GM12801 (cell line): Measurements from ENCODE around the gene PIP4K2C.

Source experiments
- TF ChIP-seq, protein P1 (sequence below): IDR thresholded peaks from one replicate; pipeline ENCODE4 v1.5.1; 2011; ENCODE audit warnings: control low read depth; ENCODE audit not compliant: insufficient read length; ENCODE audit errors: extremely low read depth

PIP4K2C gene

DNA sequence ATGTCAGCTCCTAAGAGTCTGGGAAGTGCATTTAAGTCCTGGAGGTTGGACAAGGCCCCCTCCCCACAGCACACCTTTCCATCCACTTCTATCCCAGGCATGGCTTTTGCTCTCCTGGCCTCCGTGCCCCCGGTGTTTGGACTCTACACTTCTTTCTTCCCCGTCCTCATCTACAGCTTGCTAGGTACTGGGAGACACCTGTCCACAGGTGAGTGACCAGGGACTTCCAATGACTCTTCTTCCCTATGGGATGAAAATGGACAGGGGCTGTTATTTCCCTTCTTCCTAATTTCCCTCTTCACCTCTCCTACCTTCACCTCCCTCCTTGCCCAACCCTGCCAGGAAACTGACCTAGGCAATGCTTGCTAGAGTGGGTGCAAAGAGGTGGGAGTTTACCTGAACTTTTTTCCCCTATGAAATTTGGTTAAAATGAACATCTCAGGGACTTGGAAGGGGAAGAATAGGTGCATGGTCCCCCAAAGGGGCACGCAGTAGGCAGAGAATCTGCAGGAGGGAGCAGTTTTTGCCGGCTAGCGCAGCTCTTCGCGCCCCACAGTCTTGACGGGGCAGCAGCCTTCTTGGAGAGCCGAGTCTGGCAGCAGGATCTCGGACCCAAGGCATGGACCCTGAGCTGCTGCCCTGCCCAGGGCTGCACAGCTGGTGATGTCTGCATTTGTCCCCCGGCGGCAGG is 29.4 kb downstream of the PIP4K2C start:
- TF ChIP-seq, protein P1, sequence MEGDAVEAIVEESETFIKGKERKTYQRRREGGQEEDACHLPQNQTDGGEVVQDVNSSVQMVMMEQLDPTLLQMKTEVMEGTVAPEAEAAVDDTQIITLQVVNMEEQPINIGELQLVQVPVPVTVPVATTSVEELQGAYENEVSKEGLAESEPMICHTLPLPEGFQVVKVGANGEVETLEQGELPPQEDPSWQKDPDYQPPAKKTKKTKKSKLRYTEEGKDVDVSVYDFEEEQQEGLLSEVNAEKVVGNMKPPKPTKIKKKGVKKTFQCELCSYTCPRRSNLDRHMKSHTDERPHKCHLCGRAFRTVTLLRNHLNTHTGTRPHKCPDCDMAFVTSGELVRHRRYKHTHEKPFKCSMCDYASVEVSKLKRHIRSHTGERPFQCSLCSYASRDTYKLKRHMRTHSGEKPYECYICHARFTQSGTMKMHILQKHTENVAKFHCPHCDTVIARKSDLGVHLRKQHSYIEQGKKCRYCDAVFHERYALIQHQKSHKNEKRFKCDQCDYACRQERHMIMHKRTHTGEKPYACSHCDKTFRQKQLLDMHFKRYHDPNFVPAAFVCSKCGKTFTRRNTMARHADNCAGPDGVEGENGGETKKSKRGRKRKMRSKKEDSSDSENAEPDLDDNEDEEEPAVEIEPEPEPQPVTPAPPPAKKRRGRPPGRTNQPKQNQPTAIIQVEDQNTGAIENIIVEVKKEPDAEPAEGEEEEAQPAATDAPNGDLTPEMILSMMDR, result no peak

DNA sequence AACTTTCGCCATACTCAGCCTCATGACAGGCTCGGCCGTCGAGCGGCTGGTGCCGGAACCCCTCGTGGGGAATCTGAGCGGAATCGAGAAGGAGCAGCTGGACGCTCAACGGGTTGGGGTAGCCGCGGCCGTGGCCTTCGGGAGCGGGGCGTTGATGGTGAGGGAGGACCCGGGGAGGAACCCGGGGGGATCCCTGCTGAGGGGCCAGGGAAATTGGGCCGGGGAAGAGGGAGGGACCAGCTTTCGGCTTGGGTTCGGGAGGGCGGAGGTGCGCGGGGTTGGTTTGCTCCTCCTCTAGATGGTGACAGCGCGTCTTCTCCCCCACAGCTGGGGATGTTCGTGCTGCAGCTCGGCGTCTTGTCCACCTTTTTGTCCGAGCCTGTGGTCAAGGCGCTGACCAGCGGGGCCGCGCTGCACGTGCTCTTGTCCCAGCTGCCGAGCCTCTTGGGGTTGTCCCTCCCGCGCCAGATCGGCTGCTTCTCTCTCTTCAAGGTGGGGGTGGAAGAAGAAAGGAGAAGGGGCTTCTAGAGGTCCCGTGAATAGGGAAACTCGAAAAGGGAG is 30.0 kb downstream of the PIP4K2C start:
- TF ChIP-seq, protein P1, result no peak

DNA sequence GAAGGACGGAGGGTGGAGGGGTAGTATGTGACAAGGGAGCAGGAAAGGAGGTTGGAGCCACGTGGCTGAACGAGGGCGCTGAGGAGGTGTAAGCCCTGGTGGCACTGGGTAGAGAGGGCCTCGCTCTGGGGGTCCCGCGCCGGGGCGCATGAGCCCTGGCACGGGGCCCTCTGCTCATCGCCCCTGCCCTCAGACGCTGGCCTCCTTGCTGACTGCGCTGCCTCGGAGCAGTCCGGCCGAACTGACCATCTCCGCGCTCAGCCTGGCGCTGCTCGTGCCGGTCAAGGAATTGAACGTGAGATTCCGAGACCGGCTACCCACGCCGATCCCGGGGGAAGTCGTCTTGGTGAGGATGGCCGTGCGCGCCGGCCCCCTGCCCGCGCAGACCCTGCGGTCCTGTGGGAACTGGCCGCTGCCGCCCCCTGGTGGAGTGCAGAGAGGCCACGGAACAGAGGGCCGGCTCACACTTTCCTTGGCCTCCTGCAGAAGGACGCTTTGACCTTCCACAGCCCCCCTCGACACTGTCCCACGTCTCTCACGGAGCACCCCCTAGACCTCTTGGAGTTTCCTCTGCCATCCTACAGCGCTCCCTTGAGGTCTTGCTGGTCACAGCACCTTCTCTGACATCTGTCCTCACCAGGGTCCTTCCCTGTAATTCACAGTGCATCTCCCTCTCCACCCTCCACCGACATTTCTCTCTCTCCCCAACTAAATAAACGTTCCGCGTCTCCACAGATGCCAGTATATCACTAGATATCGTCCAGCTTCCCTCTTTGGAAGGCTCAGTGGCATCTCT is 30.7 kb downstream of the PIP4K2C start:
- TF ChIP-seq, protein P1, result no peak

DNA sequence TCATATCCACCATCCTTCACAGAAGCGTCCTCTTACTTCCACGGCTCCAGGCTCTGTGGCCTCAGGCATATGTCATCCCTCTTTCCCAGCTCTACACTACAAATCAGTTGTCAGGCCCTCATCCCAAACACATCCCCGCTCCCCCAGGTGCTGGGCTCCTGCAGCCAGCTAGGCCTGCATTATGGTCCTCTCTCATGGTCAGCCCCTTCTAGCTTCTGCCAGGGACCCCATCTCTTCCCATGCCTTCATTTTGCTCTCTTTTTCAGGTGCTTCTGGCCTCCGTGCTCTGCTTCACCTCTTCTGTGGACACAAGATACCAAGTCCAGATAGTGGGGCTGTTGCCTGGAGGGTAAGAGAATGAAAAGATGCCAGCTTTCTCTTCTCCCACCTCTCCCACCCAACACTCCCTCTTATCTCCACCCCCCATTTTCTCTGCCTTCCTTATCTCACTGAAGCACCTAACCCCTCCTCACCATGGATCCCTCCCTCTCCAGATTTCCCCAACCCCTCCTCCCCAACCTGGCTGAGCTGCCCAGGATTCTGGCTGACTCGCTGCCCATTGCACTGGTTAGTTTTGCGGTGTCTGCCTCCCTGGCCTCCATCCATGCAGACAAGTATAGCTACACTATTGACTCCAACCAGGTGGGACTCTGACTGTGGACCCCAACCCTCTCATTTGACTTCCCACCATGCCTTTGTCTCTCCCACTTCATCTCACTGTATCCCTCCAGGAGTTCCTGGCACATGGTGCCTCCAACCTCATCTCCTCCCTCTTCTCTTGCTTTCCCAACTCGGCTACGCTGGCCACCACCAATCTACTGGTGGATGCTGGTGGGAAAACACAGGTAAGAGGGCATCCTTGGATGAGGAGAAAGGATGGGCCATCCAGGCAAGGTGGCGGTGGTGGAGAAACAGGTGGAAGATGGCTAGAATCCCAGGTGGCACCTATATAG is 31.6 kb downstream of the PIP4K2C start:
- TF ChIP-seq, protein P1, result no peak

DNA sequence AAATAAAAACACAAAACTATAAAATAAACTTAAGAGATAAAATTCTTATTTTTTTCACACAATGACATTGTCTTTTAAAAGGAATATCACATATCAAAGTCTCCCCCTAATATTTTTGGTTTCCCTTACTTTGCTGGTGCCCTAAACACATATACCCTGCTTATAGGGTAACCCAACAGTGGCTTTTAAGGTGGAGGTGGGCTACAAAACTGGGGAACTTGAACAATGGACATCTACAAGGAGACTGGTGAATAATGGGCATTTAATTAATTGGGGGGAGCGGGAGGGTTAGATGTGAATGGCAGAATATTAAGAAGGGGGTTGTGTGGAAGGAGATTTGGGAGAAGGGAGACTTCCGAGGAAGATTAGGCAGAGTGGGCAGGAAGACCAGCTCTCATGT is 32.4 kb downstream of the PIP4K2C start:
- TF ChIP-seq, protein P1, result no peak

DNA sequence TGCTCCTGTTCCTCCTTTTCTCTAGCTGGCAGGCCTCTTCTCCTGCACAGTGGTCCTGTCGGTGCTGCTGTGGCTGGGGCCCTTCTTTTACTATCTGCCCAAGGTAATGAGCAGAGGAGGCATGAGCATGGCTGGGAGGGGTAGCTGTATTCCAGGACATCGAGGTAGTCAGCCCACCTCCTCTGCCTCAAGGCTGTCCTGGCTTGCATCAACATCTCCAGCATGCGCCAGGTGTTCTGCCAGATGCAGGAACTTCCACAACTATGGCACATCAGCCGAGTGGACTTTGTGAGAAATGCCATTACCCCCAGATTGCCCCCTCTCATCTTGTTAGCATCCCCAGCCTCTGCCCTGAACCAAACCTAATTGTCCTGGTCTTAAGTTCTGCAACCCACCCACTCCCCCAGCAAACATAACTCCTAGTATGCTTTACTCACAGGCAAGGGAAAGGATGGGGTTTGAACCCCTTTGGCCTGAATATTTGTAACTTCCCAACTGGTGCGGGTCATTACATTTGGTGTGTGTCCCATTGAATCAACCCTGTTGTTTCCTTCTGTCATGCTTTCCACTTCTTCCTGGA is 32.9 kb downstream of the PIP4K2C start:
- TF ChIP-seq, protein P1, result no peak
